ENCODE measurements around the gene UBXN2A.
"Not testable (repeated sequence)": the region's sequence is repeated elsewhere in the genome, so short reads cannot be mapped to it uniquely, and the experiment has no call there.

UBXN2A gene

GRCh38 chr2:24040511-24040910, 100.2 kb downstream of the UBXN2A start:
- no peak overlapping the region for H3K4me3 ChIP-seq (ENCODE audit: control insufficient read depth, low read depth, low read length)
- no peak for DNase-seq (ENCODE audit: low read depth)
- no peak for TF ChIP-seq CTCF (IDR thresholded peaks at IDR 0.05; ENCODE audit: control insufficient read depth, insufficient read depth, low read depth, low read length, missing control alignments)

- H3K4me3 ChIP-seq (ENCODE audit: control insufficient read depth, low read depth, low read length); DNase-seq (ENCODE audit: low read depth): not testable (repeated sequence)
Observed at GRCh38 chr2:24043133-24043532, 102.9 kb downstream of the UBXN2A start.

- H3K4me3 ChIP-seq (ENCODE audit: control insufficient read depth, low read depth, low read length): peak overlapping the region; percentile 0
- DNase-seq (ENCODE audit: low read depth): no peak
- no peak for TF ChIP-seq CTCF (IDR thresholded peaks at IDR 0.05; ENCODE audit: control insufficient read depth, insufficient read depth, low read depth, low read length, missing control alignments)
Observed at GRCh38 chr2:24045511-24046508, 105.5 kb downstream of the UBXN2A start.

- no peak for DNase-seq (ENCODE audit: low read depth)
- no peak for TF ChIP-seq CTCF (IDR thresholded peaks at IDR 0.05; ENCODE audit: control insufficient read depth, insufficient read depth, low read depth, low read length, missing control alignments)
Observed at GRCh38 chr2:24046599-24046929, 106.3 kb downstream of the UBXN2A start.

GRCh38 chr2:24046930-24047702, 106.9 kb downstream of the UBXN2A start, which contains the start of gene WDCP:
Gene WDCP (minus strand): TSS chr2:24047391. CDS start chr2:24039494, 7,897 bp downstream.
- DNase-seq (ENCODE audit: low read depth): peak; percentile 94
- TF ChIP-seq CTCF (IDR thresholded peaks at IDR 0.05; ENCODE audit: control insufficient read depth, insufficient read depth, low read depth, low read length, missing control alignments): no peak
- peak within 1 kb of the TSS; percentile 100 for H3K4me3 ChIP-seq (ENCODE audit: control insufficient read depth, low read depth, low read length)

More at GRCh38 chr2:24046599-24046929, 106.3 kb downstream of the UBXN2A start:
- peak overlapping the region; percentile 100 for H3K4me3 ChIP-seq (ENCODE audit: control insufficient read depth, low read depth, low read length)

- H3K4me3 ChIP-seq (ENCODE audit: control insufficient read depth, low read depth, low read length): no peak overlapping the region
- DNase-seq (ENCODE audit: low read depth): no peak
- no peak for TF ChIP-seq CTCF (IDR thresholded peaks at IDR 0.05; ENCODE audit: control insufficient read depth, insufficient read depth, low read depth, low read length, missing control alignments)
Observed at GRCh38 chr2:24047703-24048033, 107.4 kb downstream of the UBXN2A start.

Data from AG09309 (cell line).